Measurements from ENCODE around the gene C4orf33.

- TF ChIP-seq POLR2A (IDR thresholded peaks at IDR 0.05), result no peak
- TF ChIP-seq, protein P1, sequence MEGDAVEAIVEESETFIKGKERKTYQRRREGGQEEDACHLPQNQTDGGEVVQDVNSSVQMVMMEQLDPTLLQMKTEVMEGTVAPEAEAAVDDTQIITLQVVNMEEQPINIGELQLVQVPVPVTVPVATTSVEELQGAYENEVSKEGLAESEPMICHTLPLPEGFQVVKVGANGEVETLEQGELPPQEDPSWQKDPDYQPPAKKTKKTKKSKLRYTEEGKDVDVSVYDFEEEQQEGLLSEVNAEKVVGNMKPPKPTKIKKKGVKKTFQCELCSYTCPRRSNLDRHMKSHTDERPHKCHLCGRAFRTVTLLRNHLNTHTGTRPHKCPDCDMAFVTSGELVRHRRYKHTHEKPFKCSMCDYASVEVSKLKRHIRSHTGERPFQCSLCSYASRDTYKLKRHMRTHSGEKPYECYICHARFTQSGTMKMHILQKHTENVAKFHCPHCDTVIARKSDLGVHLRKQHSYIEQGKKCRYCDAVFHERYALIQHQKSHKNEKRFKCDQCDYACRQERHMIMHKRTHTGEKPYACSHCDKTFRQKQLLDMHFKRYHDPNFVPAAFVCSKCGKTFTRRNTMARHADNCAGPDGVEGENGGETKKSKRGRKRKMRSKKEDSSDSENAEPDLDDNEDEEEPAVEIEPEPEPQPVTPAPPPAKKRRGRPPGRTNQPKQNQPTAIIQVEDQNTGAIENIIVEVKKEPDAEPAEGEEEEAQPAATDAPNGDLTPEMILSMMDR (IDR thresholded peaks at IDR 0.05), result no peak
These were observed 2.6 kb downstream of the C4orf33 start for GRCh38 chr4:129098531-129099001.

Measured in lower leg skin (tissue), 3 donors.